MM.1S (cell line): ENCODE data around the gene SIT1.

Source experiments
- DNase-seq: peaks from one replicate; pipeline ENCODE4 v3.0.0-alpha.2; 2015
- H2AFZ ChIP-seq: fragments of 300-600 bp; sonication (generic); 2 replicates; pipeline ENCODE4 v1.6.0; 2016; ENCODE audit warnings: antibody characterized with exemption, low read length
- H3F3A ChIP-seq: fragments of 300-600 bp; sonication (generic); 2 replicates; pipeline ENCODE4 v1.6.1; 2016; ENCODE audit warnings: mild to moderate bottlenecking, antibody characterized with exemption, low read length, moderate library complexity, mixed read lengths; ENCODE audit not compliant: insufficient read depth
- H3K27ac ChIP-seq: fragments of 300-600 bp; sonication (generic); 2 replicates; pipeline ENCODE4 v1.5.1; 2016; ENCODE audit warnings: mild to moderate bottlenecking, low read length
- H3K27me3 ChIP-seq: fragments of 300-600 bp; sonication (generic); replicated peaks from 2 replicates; pipeline ENCODE4 v1.6.0; 2016; ENCODE audit warnings: low read length; ENCODE audit not compliant: insufficient read depth
- H3K36me3 ChIP-seq: fragments of 300-600 bp; sonication (generic); replicated peaks from 2 replicates; pipeline ENCODE4 v1.6.1; 2016; ENCODE audit warnings: mild to moderate bottlenecking, low read length, mixed read lengths; ENCODE audit not compliant: insufficient read depth
- H3K4me1 ChIP-seq: fragments of 300-600 bp; sonication (generic); 2 replicates; pipeline ENCODE4 v1.6.1; 2016; ENCODE audit warnings: low read length, mixed read lengths
- H3K4me2 ChIP-seq: fragments of 300-600 bp; sonication (generic); 2 replicates; pipeline ENCODE4 v1.6.0; 2016; ENCODE audit warnings: low read depth, low read length
- H3K4me3 ChIP-seq: fragments of 300-600 bp; sonication (generic); 2 replicates; pipeline ENCODE4 v1.5.1; 2016; ENCODE audit warnings: low read length, mixed read lengths
- H3K79me2 ChIP-seq: fragments of 300-600 bp; sonication (generic); 2 replicates; pipeline ENCODE4 v1.6.1; 2016; ENCODE audit warnings: mixed run types, low read length, mixed read lengths
- H3K9ac ChIP-seq: fragments of 300-600 bp; sonication (generic); 2 replicates; pipeline ENCODE4 v1.6.1; 2016; ENCODE audit warnings: low read length, mixed read lengths
- H3K9me2 ChIP-seq: fragments of 300-600 bp; sonication (generic); replicated peaks from 2 replicates; pipeline ENCODE4 v1.6.1; 2016; ENCODE audit warnings: mild to moderate bottlenecking, low read length, mixed read lengths; ENCODE audit not compliant: insufficient read depth
- H3K9me3 ChIP-seq: fragments of 300-600 bp; sonication (generic); replicated peaks from 2 replicates; pipeline ENCODE4 v1.6.1; 2016; ENCODE audit warnings: mild to moderate bottlenecking, low read length, mixed read lengths; ENCODE audit not compliant: insufficient read depth
- H4K20me1 ChIP-seq: fragments of 300-600 bp; sonication (generic); 2 replicates; pipeline ENCODE4 v1.6.1; 2016; ENCODE audit warnings: mild to moderate bottlenecking, low read length, moderate library complexity, mixed read lengths; ENCODE audit not compliant: insufficient read depth
- CTCF ChIP-seq: fragments of 300-600 bp; sonication (generic); IDR thresholded peaks from 2 replicates; pipeline ENCODE4 v1.5.1; 2016; ENCODE audit warnings: antibody characterized with exemption, low read length, mixed read lengths
- EZH2 ChIP-seq: fragments of 300-600 bp; sonication (generic); optimal IDR thresholded peaks from 2 replicates; pipeline ENCODE3; 2017; ENCODE audit warnings: low read depth, mild to moderate bottlenecking, antibody characterized with exemption, low read length, mixed read lengths
- EZH2phosphoT487 ChIP-seq: fragments of 300-600 bp; sonication (generic); IDR thresholded peaks from 2 replicates; pipeline ENCODE4 v1.6.1; 2018; ENCODE audit warnings: antibody characterized with exemption, low read length

SIT1 gene

DNA sequence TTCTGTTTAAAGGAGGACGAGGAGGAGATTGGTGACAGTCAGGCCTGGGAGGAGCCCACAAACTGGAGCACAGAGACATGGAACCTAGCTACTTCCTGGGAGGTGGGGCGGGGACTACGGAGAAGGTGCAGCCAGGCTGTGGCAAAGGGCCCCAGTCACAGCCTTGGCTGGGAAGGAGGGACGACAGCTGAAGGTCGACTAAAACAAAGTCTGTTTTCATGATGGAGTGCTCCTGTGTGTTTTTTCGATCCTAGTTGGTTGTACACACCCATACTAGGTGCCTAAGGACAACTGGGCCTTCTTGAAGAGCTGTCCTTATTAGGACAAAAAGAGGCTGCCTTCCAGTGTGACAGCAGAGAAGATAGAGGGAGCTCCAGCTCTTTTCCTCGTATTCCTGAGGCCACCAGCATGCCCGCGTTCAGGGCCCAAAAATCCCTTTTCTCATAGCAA, 10.3 kb upstream of the SIT1 start:
- Histone ChIP-seq H3K36me3 (no peaks in the 10 kb centered on the region), H2AFZ (no peak overlapping the region), H4K20me1 (no peaks in the 10 kb centered on the region), H3K27ac (no peak overlapping the region), H3K79me2 (peaks cover 14% of the 10 kb centered on the region), H3K9me2 (no peaks in the 10 kb centered on the region), H3K4me1 (peaks cover 22% of the 10 kb centered on the region), H3F3A (peaks cover 36% of the 10 kb centered on the region), H3K4me3 (no peak overlapping the region), H3K27me3 (no peaks in the 10 kb centered on the region), H3K9ac (no peak overlapping the region), H3K9me3 (no peaks in the 10 kb centered on the region), H3K4me2 (no peak overlapping the region)
- DNase-seq: no peak
- no peak for TF ChIP-seq CTCF
- no peak for TF ChIP-seq EZH2phosphoT487
- no peak for TF ChIP-seq EZH2

- Histone ChIP-seq H3K4me3 (peak overlapping the region; percentile 74), H3K9me3 (no peaks in the 10 kb centered on the region), H3K79me2 (peaks cover 14% of the 10 kb centered on the region), H2AFZ (no peak overlapping the region), H3K9me2 (no peaks in the 10 kb centered on the region), H3K9ac (peak overlapping the region; percentile 88; the same call in 1 of the 2 replicates), H3K27me3 (no peaks in the 10 kb centered on the region), H3F3A (peaks cover 29% of the 10 kb centered on the region), H3K4me2 (peak overlapping the region; percentile 89), H3K4me1 (peaks cover 19% of the 10 kb centered on the region), H3K36me3 (no peaks in the 10 kb centered on the region), H3K27ac (peak overlapping the region; percentile 91; the same call in 1 of the 2 replicates), H4K20me1 (no peaks in the 10 kb centered on the region)
- no peak for DNase-seq
- TF ChIP-seq EZH2 (no peak), CTCF (no peak), EZH2phosphoT487 (no peak)
Observed at GRCh38 chr9:35659340-35659739, 8.6 kb upstream of the SIT1 start.

- H4K20me1 ChIP-seq: no peaks in the 10 kb centered on the region
- H3K4me3 ChIP-seq: peak overlapping the region; percentile 74
- peak; percentile 54 for DNase-seq
- H3K79me2 ChIP-seq: peaks cover 14% of the 10 kb centered on the region
- H3K27me3 ChIP-seq: no peaks in the 10 kb centered on the region
- H3K9ac ChIP-seq: peak overlapping the region; percentile 88
- peak overlapping the region; percentile 89 for H3K4me2 ChIP-seq
- H3F3A ChIP-seq: peaks cover 25% of the 10 kb centered on the region
- H3K36me3 ChIP-seq: no peaks in the 10 kb centered on the region
- H3K9me2 ChIP-seq: no peaks in the 10 kb centered on the region
- H3K4me1 ChIP-seq: peaks cover 14% of the 10 kb centered on the region; the same call in 1 of the 2 replicates
- H3K9me3 ChIP-seq: no peaks in the 10 kb centered on the region
- H2AFZ ChIP-seq: peak overlapping the region; percentile 80
- TF ChIP-seq CTCF (no peak), EZH2phosphoT487 (no peak), EZH2 (no peak)
- H3K27ac ChIP-seq: peak overlapping the region; percentile 91; the same call in 1 of the 2 replicates
Observed at GRCh38 chr9:35658968-35659220, 8.2 kb upstream of the SIT1 start.
